ENCODE measurements around the gene STRN3. TPM values are rescaled to one million over a fixed set of nuclear protein-coding genes. Genes with fewer than 3 reads are reported as not detected.
A peak's percentile ranks its signal among the peaks of the same experiment; 100 is the strongest.

The STRN3 gene
- total and polyA plus RNA-seq, 7 donors: 13.9 to 79.7 (median 64.9) TPM

- peaks cover 0 to 2% (median 0%) of the 10 kb centered on the region in 4 donors for H3K36me3 ChIP-seq
- H3K27ac ChIP-seq: peak within 1 kb of the TSS; percentile 99 to 100 (median 100)
- 0 to 1% methylated on average over 53 of the region's 53 CpGs for WGBS, 2 donors
- DNase-seq: peak; percentile 75
- peak within 1 kb of the TSS; percentile 84 to 99 (median 98) for H3K4me3 ChIP-seq
- no peaks in the 10 kb centered on the region for H3K27me3 ChIP-seq
- intact Hi-C loops (cut with DNase I): loop anchor here (2.0 kb wide), 1 partner anchor 45 kb away; no protein-coding TSS in a partner anchor
- H3K9me3 ChIP-seq: no peaks in the 10 kb centered on the region
- H3K4me1 ChIP-seq: peaks cover 0 to 39% (median 26%) of the 10 kb centered on the region in 4 donors
- TF ChIP-seq POLR2A (IDR thresholded peaks at IDR 0.05) (no peak), POLR2AphosphoS5 (IDR thresholded peaks at IDR 0.05) (peak in 3 of 4 donors; percentile 18 to 42 (median 26)), CTCF (IDR thresholded peaks at IDR 0.05) (no peak), EP300 (IDR thresholded peaks at IDR 0.05) (no peak)
Measured at GRCh38 chr14:31025367-31026076, 657 bp downstream of the STRN3 start, which contains the start of gene AP4S1. AP4S1 (plus strand) TSS chr14:31025649; CDS start chr14:31066197, 40,548 bp downstream.

- TF ChIP-seq EP300 (IDR thresholded peaks at IDR 0.05) (no peak), CTCF (IDR thresholded peaks at IDR 0.05) (no peak), POLR2A (IDR thresholded peaks at IDR 0.05) (no peak), POLR2AphosphoS5 (IDR thresholded peaks at IDR 0.05) (no peak)
- Histone ChIP-seq H3K4me1 (peaks cover 0 to 39% (median 26%) of the 10 kb centered on the region in 4 donors), H3K27ac (peak overlapping the region; percentile 99 to 100 (median 100)), H3K4me3 (peak overlapping the region; percentile 84 to 99 (median 98)), H3K27me3 (no peaks in the 10 kb centered on the region), H3K9me3 (no peaks in the 10 kb centered on the region), H3K36me3 (peaks cover 0 to 7% (median 0%) of the 10 kb centered on the region in 4 donors)
- no peak for DNase-seq
- 1 to 10% methylated on average over 11 of the region's 11 CpGs for WGBS, 2 donors
- intact Hi-C loops (cut with DNase I): loop anchor here (2.0 kb wide), 1 partner anchor 44 kb away; no protein-coding TSS in a partner anchor
Measured at GRCh38 chr14:31024577-31025366, 1.4 kb downstream of the STRN3 start.

GRCh38 chr14:31024010-31024480, 2.1 kb downstream of the STRN3 start:
- H3K36me3 ChIP-seq: peaks cover 0 to 13% (median 0%) of the 10 kb centered on the region in 4 donors
- no peak for DNase-seq
- TF ChIP-seq POLR2AphosphoS5 (IDR thresholded peaks at IDR 0.05) (no peak), CTCF (IDR thresholded peaks at IDR 0.05) (no peak)
- no peaks in the 10 kb centered on the region for H3K27me3 ChIP-seq
- H3K27ac ChIP-seq: peak overlapping the region; percentile 99 to 100 (median 100)
- no peaks in the 10 kb centered on the region for H3K9me3 ChIP-seq
- intact Hi-C loops (cut with DNase I): loop anchor here (2.0 kb wide), 1 partner anchor 43 kb away; no protein-coding TSS in a partner anchor
- peak overlapping the region in 3 of 4 donors; percentile 84 to 99 (median 98) for H3K4me3 ChIP-seq
- H3K4me1 ChIP-seq: peaks cover 0 to 44% (median 28%) of the 10 kb centered on the region in 4 donors

- H3K27me3 ChIP-seq: no peaks in the 10 kb centered on the region
- H3K4me3 ChIP-seq: no peak overlapping the region
- no peaks in the 10 kb centered on the region for H3K9me3 ChIP-seq
- TF ChIP-seq POLR2AphosphoS5 (IDR thresholded peaks at IDR 0.05) (no peak), POLR2A (IDR thresholded peaks at IDR 0.05) (no peak), CTCF (IDR thresholded peaks at IDR 0.05) (no peak), EP300 (IDR thresholded peaks at IDR 0.05) (no peak)
- DNase-seq: no peak
- H3K27ac ChIP-seq: peak overlapping the region in 1 of 4 donors; percentile 4
- WGBS, 2 donors: 65 to 89% methylated on average over 2 of the region's 2 CpGs
- intact Hi-C loops (cut with DNase I): no loop called here
- H3K36me3 ChIP-seq: peaks cover 0 to 18% (median 0%) of the 10 kb centered on the region in 4 donors
- peaks cover 0 to 49% (median 28%) of the 10 kb centered on the region in 4 donors for H3K4me1 ChIP-seq
Measured at GRCh38 chr14:31022386-31022785, 3.8 kb downstream of the STRN3 start.

Measured in sigmoid colon (tissue), 7 donors.